ENCODE results near the gene TTF2. TPM values are rescaled to one million over a fixed set of nuclear protein-coding genes. Genes with fewer than 3 reads are reported as not detected.

The TTF2 gene
- polyA plus RNA-seq, result 12.1 and 19.1 TPM in 2 replicates

GRCh38 chr1:117059678-117060440 lies at the start of gene TTF2:
Gene TTF2 (plus strand): TSS chr1:117060326. CDS start chr1:117060347, 21 bp downstream.

GRCh38 chr1:117121589-117122329 lies 61.6 kb downstream of the TTF2 start, which contains the start of gene TRIM45:
Gene TRIM45 (minus strand): TSS chr1:117121749. CDS start chr1:117121201, 548 bp downstream.

Other genes with a start within 250 kb of the TTF2 start
- 32.9 and 33.8 TPM in 2 replicates for gene PTGFRN, start 150.4 kb upstream of the TTF2 start, polyA plus RNA-seq
- 4.0 and 4.9 TPM in 2 replicates for gene CD101, start 58.6 kb upstream of the TTF2 start, polyA plus RNA-seq
- 4.1 and 4.9 TPM in 2 replicates for gene TRIM45, start 61.4 kb downstream of the TTF2 start, polyA plus RNA-seq
- gene VTCN1, start 150.6 kb downstream of the TTF2 start, polyA plus RNA-seq, result not detected in 2 replicates